ENCODE data around the gene HEMK1. TPM values are rescaled to one million over a fixed set of nuclear protein-coding genes. Genes with fewer than 3 reads are reported as not detected.

HEMK1 gene
- total and polyA plus RNA-seq, 2 donors (not counting 3 experiments of a cell fraction or from before 2014, with no cell fraction given): 14.2 to 15.2 TPM

DNA sequence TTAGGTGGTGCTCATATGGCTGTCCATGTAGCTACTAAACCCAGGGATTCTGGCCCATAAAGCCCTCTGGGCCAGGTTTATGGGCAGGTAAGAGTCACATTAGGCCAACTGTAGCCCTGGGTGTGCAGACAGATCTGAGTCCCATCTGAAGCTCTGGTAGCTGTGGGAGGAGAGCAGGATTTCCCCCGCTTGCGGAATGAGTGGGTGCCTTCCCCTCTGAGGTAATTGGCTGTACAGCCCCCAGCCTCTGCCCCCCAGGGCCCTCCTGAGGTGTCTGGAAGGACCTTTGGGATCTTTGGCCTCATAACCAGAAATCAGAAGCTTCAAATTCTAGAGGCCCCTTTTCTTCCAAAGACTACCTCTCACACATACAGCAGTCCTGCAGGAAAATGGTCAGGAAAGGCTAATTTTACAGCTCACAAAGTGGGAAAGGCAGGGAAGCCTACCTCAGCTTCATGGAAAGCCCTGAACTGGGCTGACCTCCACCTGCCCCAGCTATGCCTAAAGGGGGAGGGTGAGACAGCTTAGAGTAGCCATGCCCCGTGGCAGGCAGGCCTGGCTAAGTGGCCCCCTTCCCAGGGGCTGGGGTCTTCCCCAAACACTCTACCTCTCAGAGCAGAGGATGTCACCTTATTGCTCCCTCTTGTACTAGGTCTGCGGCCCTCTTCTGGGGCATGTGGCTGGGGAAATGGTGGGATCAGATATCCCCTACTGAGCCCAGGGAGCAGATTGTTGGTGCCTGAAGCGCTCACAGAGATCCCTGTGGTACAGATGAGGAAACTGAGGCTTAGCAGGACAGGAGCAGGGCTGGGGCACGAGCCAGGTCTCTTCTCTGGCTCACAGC, 16.8 kb downstream of the HEMK1 start:
- POLR2A ChIA-PET: interaction anchor here (0.6 kb wide), 1 partner anchor 914 kb away, joined by 8 read pairs; no protein-coding TSS in a partner anchor
- CTCF ChIA-PET: interaction anchor here (2.1 kb wide), 1 partner anchor 14 kb away, joined by 12 read pairs; no protein-coding TSS in a partner anchor

DNA sequence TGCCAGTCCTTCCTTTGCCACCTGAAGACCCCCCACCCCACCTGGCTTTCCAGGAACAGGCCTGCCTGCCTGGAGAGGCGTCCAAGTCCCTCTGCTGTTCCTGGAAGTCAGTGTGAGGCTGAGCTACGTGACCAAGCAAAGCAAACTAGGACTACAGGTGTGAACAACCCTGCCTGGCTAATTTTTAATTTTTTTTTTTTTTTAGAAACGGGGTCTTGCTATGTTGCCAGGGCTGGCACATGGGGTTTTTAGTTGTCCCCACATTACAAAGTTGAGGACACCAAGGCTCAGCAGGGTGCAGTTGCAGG, 17.4 kb downstream of the HEMK1 start:
- H3K27me3 ChIP-seq (ENCODE audit: control insufficient read depth in 2 of 2, insufficient read depth in 2 of 2, low read length in 2 of 2): no peaks in the 10 kb centered on the region
- H3K4me2 ChIP-seq (ENCODE audit: insufficient read depth, low read length): no peak overlapping the region
- TF ChIP-seq, protein P1, sequence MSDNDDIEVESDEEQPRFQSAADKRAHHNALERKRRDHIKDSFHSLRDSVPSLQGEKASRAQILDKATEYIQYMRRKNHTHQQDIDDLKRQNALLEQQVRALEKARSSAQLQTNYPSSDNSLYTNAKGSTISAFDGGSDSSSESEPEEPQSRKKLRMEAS (IDR thresholded peaks at IDR 0.05; ENCODE audit: insufficient read depth, insufficient read length): no peak
- TF ChIP-seq POLR2A (IDR thresholded peaks at IDR 0.05; ENCODE audit: low read depth, low read length): no peak
- no peak for TF ChIP-seq FOS (IDR thresholded peaks at IDR 0.05; ENCODE audit: borderline replicate concordance, insufficient read depth, low read length)
- TF ChIP-seq JUN (IDR thresholded peaks at IDR 0.05; ENCODE audit: borderline replicate concordance, insufficient read depth, insufficient read length, low read depth): no peak
- no peaks in the 10 kb centered on the region for H3K9me1 ChIP-seq (replicated peaks; ENCODE audit: control insufficient read depth, extremely low read depth, insufficient read depth, low read length)
- no peak overlapping the region for H3K27ac ChIP-seq (ENCODE audit: insufficient read depth, low read depth, low read length)
- BruUV-seq (replicated peaks): no TSS peak
- H3K9ac ChIP-seq (replicated peaks; ENCODE audit: extremely low read depth, insufficient read depth, low read length): no peak overlapping the region
- H3K36me3 ChIP-seq (ENCODE audit: control insufficient read depth in 2 of 2, extremely low read depth in 1 of 2, insufficient read depth in 2 of 2, low read length in 2 of 2): no peaks in the 10 kb centered on the region
- DNase-seq (ENCODE audit: low read depth, low spot score) (no peak), FAIRE-seq (no peak)
- H3K9me3 ChIP-seq (replicated peaks; ENCODE audit: control insufficient read depth, insufficient read depth, low read length): no peaks in the 10 kb centered on the region
- intact Hi-C loops (cut with micrococcal nuclease): no loop called here
- dilution Hi-C loops (cut with MboI; ENCODE audit: extremely low pct_ligation_motif_present, low sequenced_read_pairs): no loop called here
- no peak overlapping the region for H3K4me3 ChIP-seq (replicated peaks in 1 of 3; ENCODE audit: insufficient read depth in 1 of 3, low read depth in 1 of 3, low read length in 3 of 3)
- ChIA-PET CTCF (interaction anchor here (2.1 kb wide), 1 partner anchor 14 kb away, joined by 12 read pairs; no protein-coding TSS in a partner anchor), POLR2A (no interaction called here)
- no peaks in the 10 kb centered on the region for H3K4me1 ChIP-seq (ENCODE audit: control insufficient read depth, extremely low read depth, insufficient read depth, low read length)
- H4K20me1 ChIP-seq (replicated peaks; ENCODE audit: control insufficient read depth, extremely low read depth, insufficient read depth, low read length): no peaks in the 10 kb centered on the region
- H3K79me2 ChIP-seq (ENCODE audit: control insufficient read depth, insufficient read depth, low read length): no peaks in the 10 kb centered on the region
- no peak overlapping the region for H2AFZ ChIP-seq (ENCODE audit: low read depth, low read length)

More for the DNA sequence above, 16.8 kb downstream of the HEMK1 start:
- no peak overlapping the region for H2AFZ ChIP-seq (ENCODE audit: low read depth, low read length)
- no peak for TF ChIP-seq MYC (IDR thresholded peaks at IDR 0.05; ENCODE audit: low read depth, low read length)
- TF ChIP-seq FOS (IDR thresholded peaks at IDR 0.05; ENCODE audit: borderline replicate concordance, insufficient read depth, low read length): no peak
- TF ChIP-seq GATA2 (IDR thresholded peaks at IDR 0.05; ENCODE audit: insufficient read depth, insufficient read length, low read depth, low read length): no peak
- TF ChIP-seq POLR2AphosphoS5 (IDR thresholded peaks at IDR 0.05; ENCODE audit: insufficient read depth, low read depth, low read length): no peak
- no peak for TF ChIP-seq JUN (IDR thresholded peaks at IDR 0.05; ENCODE audit: borderline replicate concordance, insufficient read depth, insufficient read length, low read depth)
- H3K27ac ChIP-seq (ENCODE audit: insufficient read depth, low read depth, low read length): no peak overlapping the region
- dilution Hi-C loops (cut with MboI; ENCODE audit: extremely low pct_ligation_motif_present, low sequenced_read_pairs) (no loop called here), intact Hi-C loops (cut with micrococcal nuclease) (no loop called here)
- H3K79me2 ChIP-seq (ENCODE audit: control insufficient read depth, insufficient read depth, low read length): no peaks in the 10 kb centered on the region
- no peak overlapping the region for H3K9ac ChIP-seq (replicated peaks; ENCODE audit: extremely low read depth, insufficient read depth, low read length)
- DNase-seq (ENCODE audit: low read depth, low spot score) (no peak), FAIRE-seq (no peak)
- no peaks in the 10 kb centered on the region for H3K4me1 ChIP-seq (ENCODE audit: control insufficient read depth, extremely low read depth, insufficient read depth, low read length)
- no TSS peak for BruUV-seq (replicated peaks)
- H3K27me3 ChIP-seq (ENCODE audit: control insufficient read depth in 2 of 2, insufficient read depth in 2 of 2, low read length in 2 of 2): no peaks in the 10 kb centered on the region
- H4K20me1 ChIP-seq (replicated peaks; ENCODE audit: control insufficient read depth, extremely low read depth, insufficient read depth, low read length): no peaks in the 10 kb centered on the region
- no peaks in the 10 kb centered on the region for H3K9me1 ChIP-seq (replicated peaks; ENCODE audit: control insufficient read depth, extremely low read depth, insufficient read depth, low read length)
- H3K4me2 ChIP-seq (ENCODE audit: insufficient read depth, low read length): no peak overlapping the region
- H3K9me3 ChIP-seq (replicated peaks; ENCODE audit: control insufficient read depth, insufficient read depth, low read length): no peaks in the 10 kb centered on the region
- H3K4me3 ChIP-seq (replicated peaks in 1 of 3; ENCODE audit: insufficient read depth in 1 of 3, low read depth in 1 of 3, low read length in 3 of 3): no peak overlapping the region
- no peaks in the 10 kb centered on the region for H3K36me3 ChIP-seq (ENCODE audit: control insufficient read depth in 2 of 2, extremely low read depth in 1 of 2, insufficient read depth in 2 of 2, low read length in 2 of 2)
